Measurements from ENCODE around the gene BCL2L14. TPM values are rescaled to one million over a fixed set of nuclear protein-coding genes. Genes with fewer than 3 reads are reported as not detected.

The BCL2L14 gene
- total and polyA plus RNA-seq, 9 of the 15 experiments (the other 6 are each of a cell fraction or from before 2014, with no cell fraction given) = not detected

GRCh38 chr12:12083688-12084087 is 12.9 kb downstream of the BCL2L14 start:
- Histone ChIP-seq H3K9me3 (replicated peaks; ENCODE audit: control insufficient read depth, insufficient read depth, low read depth, low read length) (no peaks in the 10 kb centered on the region), H3K36me3 (ENCODE audit: control insufficient read depth, insufficient read depth, low read length) (no peaks in the 10 kb centered on the region), H3K9me1 (ENCODE audit: control insufficient read depth, insufficient read depth, low read length) (no peaks in the 10 kb centered on the region), H2AFZ (ENCODE audit: low read depth, low read length) (no peak overlapping the region), H3K4me3 (no peak overlapping the region), H3K4me2 (ENCODE audit: insufficient read depth, low read length) (no peak overlapping the region), H3K9ac (ENCODE audit: insufficient read depth in 1 of 2, low read depth in 2 of 2, low read length in 2 of 2) (no peak overlapping the region), H3K27me3 (ENCODE audit: control insufficient read depth in 2 of 2, insufficient read depth in 2 of 2, low read length in 2 of 2) (peaks cover 0 to 3% of the 10 kb centered on the region in 2 experiments; a peak in 1 of 5 replicates), H3K4me1 (replicated peaks in 1 of 2; ENCODE audit: control insufficient read depth in 2 of 2, insufficient read depth in 2 of 2, low read length in 2 of 2) (peaks cover 0 to 4% of the 10 kb centered on the region in 2 experiments; a peak in 3 of 5 replicates), H3K27ac (ENCODE audit: extremely low read depth, low read depth, low read length) (no peak overlapping the region), H3K79me2 (ENCODE audit: control insufficient read depth, insufficient read depth, low read length) (no peaks in the 10 kb centered on the region), H4K20me1 (replicated peaks; ENCODE audit: control insufficient read depth, insufficient read depth, low read length) (no peaks in the 10 kb centered on the region)
- TF ChIP-seq TCFL5 (CRISPR knock-in tag; conservative IDR thresholded peaks at IDR 0.05) (no peak), TFE3 (CRISPR knock-in tag; IDR thresholded peaks at IDR 0.05) (no peak), HIVEP1 (CRISPR knock-in tag; IDR thresholded peaks at IDR 0.05) (no peak), E2F4 (CRISPR knock-in tag; IDR thresholded peaks at IDR 0.05; ENCODE audit: low read depth) (no peak), ARID3B (CRISPR knock-in tag; IDR thresholded peaks at IDR 0.05; ENCODE audit: borderline replicate concordance) (no peak), ELK3 (CRISPR knock-in tag; IDR thresholded peaks at IDR 0.05) (no peak), NFYB (IDR thresholded peaks at IDR 0.05; ENCODE audit: extremely low read depth, insufficient read length) (no peak), ZNF146 (CRISPR knock-in tag; IDR thresholded peaks at IDR 0.05; ENCODE audit: unreplicated experiment) (no peak), ZBTB2 (IDR thresholded peaks at IDR 0.05) (no peak), RBM17 (IDR thresholded peaks at IDR 0.05; ENCODE audit: borderline replicate concordance, low read depth, low read length) (no peak), SAP30 (IDR thresholded peaks at IDR 0.05; ENCODE audit: borderline replicate concordance, insufficient read depth, low read depth, low read length, poor library complexity, severe bottlenecking) (no peak), WHSC1 (IDR thresholded peaks at IDR 0.05; ENCODE audit: low read length) (no peak)
- DNase-seq (ENCODE audit: extremely low read depth in 1 of 4, low spot score in 3 of 4) (no peak), ATAC-seq (no peak), FAIRE-seq (no peak)
- ChIA-PET POLR2A (interaction anchor here (0.5 to 0.7 kb wide), 2 partner anchors 27 to 245 kb away, joined by 3 read pairs; no protein-coding TSS in a partner anchor), CTCF (ENCODE audit: low intra/inter-chr PET ratio) (no interaction called here)
- no TSS peak for BruUV-seq (replicated peaks)
- intact Hi-C loops (cut with micrococcal nuclease) = loop anchor here (2.0 kb wide), 1 partner anchor 617 kb away; no protein-coding TSS in a partner anchor
- in situ Hi-C loops (cut with MboI) = loop anchor here (5.0 to 10.0 kb wide), 3 partner anchors 249 to 621 kb away; no protein-coding TSS in a partner anchor
- 60% methylated on average over 3 of the region's 8 CpGs for WGBS (ENCODE audit: insufficient coverage, low coverage, missing lambda C conversion rate)

All from K562 (cell line).